Endometrial microvascular endothelial cells (primary cell): ENCODE measurements around the gene HOXA13. TPM values are rescaled to one million over a fixed set of nuclear protein-coding genes. Genes with fewer than 3 reads are reported as not detected.

Source experiments
- in situ Hi-C: cut with HindIII; loops from 2 replicates; pipeline ENCODE4 v1.10.0; 2017; ENCODE audit warnings: low sequenced_read_pairs, low pct_unique_long_range_greater_than_20kb; ENCODE audit errors: inconsistent ontology term
- total RNA-seq: library from RNA; depleted of rRNA; stranded (reverse); fragments of >200 nt; gene quantifications from one replicate; pipeline ENCODE4 v1.2.3, GENCODE V29; 2015; ENCODE audit errors: inconsistent ontology term

HOXA13 gene
- total RNA-seq, 1 donor from 2014 or later: 0.09 TPM

DNA sequence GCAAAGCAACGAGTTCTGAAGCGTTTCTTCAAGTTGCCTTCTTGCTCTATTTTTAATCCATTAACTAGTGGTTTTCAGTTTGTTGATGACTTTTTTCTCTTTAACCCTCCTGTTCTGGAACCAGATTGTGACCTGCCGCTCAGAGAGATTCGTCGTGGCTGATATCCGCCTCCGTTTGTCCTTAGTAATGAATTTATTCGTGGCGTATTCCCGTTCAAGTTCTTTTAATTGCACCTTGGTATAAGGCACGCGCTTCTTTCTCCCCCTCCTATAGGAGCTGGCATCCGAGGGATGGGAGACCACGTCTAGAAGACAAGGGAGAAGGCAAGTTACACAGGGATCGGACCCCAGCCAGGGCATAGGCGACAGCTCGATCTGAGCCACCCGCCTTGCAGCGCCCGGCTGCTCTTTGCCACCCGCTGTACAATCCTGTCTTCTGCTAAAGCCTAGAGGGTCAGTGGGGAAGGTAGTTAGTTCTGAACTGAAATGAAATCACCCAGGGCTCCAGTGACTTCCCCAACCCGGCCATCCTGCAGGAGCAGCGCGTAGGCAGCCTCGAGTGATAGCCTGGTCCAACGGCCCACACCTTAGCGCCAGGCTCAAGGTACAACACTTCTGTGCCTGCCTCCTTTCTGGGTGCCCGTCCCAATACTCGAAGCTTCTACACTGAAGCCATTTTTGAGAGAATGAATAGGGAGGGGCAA lies 1.6 kb downstream of the HOXA13 start:
- in situ Hi-C loops: no loop called here

GRCh38 chr7:27197137-27198042 lies 2.5 kb downstream of the HOXA13 start:
- in situ Hi-C loops: no loop called here

GRCh38 chr7:27196287-27196767 lies 3.6 kb downstream of the HOXA13 start:
- in situ Hi-C loops: no loop called here

GRCh38 chr7:27194686-27195379 lies 5.1 kb downstream of the HOXA13 start:
- in situ Hi-C loops: no loop called here

DNA sequence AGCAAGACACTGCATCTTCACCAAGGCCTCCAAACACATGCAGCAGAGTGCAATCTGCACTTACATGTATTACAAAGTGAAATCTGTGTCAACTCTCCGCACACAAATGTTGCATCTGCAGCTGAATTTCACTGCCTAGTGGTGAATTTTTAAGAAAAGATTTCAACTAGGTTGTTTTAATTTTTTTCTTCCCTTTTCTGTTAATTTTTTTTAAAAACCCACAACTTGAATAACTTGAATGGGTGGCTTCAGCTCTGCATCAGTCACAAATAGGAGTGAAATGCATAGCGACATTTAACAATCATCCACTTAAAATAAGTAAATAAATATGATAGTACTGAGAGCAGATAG lies 5.9 kb downstream of the HOXA13 start:
- in situ Hi-C loops: no loop called here

DNA sequence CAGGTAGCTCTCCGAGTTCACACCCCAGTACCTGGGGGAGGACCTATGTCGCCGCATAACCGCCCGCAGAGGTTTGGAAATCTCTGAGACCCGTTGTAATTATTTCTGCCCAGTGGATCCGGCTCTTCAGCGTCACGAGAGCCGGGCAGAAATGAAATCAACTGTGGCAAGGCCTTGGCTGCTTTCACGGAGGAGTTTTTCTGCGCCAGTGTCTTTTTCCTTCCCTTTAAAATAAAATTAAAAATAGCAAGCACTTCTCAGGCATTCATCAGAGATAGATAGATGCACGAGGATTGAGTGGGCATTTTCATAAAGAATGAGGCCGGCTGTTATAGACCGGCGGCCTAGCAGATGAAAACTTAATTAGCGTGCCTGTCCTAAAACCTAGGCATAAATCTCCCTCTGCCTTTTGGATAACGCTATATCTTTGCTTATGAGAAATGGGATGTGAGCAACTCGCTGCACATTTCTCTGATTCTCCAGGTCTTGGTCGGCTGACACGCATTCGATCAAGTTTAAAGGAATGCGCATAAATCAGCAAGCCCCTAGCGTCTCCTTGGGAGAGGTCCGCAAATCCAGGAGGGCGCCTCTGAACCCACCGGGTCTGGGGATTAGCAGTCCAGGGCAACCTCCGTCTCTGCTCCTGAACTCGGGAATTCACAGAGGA lies 6.4 kb downstream of the HOXA13 start:
- in situ Hi-C loops: no loop called here

GRCh38 chr7:27192546-27193334 lies 7.2 kb downstream of the HOXA13 start:
- in situ Hi-C loops: no loop called here

DNA sequence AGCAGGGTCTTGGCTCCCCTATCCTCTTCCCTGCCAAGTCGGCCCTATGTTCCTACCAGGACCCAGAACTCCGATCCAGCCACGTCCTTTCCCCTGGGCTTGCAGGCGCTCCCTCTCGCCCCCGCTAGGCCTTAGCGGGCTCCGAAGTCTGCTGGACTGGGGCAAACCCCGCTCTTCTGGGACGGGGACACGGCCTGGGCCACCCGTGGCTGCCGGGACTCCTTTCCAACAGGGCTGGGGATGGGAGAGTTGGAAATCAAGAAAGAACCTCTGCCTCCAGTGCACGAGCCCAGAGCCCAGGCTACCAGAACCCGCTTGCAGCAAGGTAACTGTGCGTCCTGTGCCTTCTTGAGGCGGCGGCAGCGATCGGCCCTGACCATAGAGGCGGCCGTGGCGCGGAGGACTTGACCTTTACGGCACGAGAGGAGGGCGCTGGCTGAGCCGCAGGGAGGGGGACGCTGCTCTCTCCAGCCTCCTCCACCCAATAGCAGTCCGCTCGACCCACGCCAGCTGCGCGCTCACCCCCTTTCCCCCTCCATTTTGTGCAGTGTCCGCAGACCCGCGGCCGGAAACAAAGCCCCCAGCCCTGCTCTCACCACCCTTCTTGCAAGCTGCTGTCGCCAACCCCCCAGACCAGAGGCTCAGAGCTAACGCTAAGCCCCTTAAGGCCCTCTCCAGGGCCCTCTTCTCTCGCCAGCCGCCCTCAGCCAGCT lies 7.9 kb downstream of the HOXA13 start:
- in situ Hi-C loops: no loop called here

DNA sequence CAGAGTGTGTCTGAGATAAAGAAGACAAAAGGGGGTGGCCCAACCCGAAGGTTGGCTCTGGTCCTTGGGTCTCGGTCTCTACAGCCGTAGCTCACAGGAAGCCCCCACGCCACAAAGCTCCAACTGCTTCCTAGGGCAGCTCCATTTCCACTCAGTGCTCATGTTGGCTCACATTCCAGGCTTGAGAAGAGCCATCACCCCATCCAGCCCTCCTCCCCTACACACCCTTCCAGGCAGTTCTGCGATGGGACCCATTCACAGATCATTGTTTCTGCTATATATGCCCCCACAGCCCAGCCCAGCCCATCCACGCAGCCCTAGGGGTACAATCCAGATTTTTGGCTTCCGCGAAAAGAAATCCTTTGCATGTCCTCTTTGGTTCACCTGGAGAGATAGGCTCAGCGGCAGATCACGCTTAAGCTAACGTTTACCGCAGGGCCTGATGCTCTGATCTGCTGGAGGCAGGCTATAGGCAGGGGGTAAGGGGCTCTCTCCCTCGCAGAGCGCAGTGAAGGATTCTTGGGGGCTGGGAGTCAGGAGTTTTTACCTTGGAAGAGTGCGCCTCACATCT lies 8.6 kb downstream of the HOXA13 start:
- in situ Hi-C loops: no loop called here

DNA sequence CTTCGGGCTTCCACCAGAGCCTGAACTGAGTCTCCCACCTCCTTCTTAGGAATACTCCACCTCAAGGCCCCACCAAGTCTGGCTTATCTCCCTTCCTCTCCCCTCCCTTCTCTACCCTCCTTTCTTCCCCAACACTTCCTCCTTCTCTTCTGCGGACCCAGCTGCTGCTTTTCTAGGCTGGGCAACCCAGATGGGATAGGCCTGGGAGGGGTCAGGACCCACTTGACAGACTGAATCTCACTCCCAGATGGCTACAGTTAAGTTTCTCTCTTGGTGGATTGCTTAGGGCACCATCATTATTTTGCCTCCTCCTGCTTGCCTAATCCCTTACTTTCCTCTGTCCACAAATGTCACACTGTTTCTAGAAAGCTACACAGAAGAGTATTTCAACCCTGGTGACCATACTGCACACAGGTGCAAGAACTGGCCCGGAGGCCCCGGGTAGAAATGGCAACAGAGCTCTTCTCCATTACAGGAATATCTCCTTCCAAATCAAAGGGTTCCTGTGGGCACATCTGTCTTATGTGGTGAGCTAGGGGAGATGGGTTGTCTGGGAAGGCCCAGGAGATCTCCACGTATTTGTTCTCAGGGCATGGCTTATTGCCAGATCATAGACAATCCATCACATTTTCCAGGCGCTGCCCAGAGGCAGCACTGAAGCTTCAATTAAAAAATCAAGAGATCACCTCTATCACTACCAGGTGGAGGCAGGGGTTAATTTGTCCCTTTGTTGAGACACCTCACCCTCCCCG lies 9.7 kb downstream of the HOXA13 start:
- in situ Hi-C loops: no loop called here

GRCh38 chr7:27189295-27189996 lies 10.4 kb downstream of the HOXA13 start:
- in situ Hi-C loops: no loop called here

DNA sequence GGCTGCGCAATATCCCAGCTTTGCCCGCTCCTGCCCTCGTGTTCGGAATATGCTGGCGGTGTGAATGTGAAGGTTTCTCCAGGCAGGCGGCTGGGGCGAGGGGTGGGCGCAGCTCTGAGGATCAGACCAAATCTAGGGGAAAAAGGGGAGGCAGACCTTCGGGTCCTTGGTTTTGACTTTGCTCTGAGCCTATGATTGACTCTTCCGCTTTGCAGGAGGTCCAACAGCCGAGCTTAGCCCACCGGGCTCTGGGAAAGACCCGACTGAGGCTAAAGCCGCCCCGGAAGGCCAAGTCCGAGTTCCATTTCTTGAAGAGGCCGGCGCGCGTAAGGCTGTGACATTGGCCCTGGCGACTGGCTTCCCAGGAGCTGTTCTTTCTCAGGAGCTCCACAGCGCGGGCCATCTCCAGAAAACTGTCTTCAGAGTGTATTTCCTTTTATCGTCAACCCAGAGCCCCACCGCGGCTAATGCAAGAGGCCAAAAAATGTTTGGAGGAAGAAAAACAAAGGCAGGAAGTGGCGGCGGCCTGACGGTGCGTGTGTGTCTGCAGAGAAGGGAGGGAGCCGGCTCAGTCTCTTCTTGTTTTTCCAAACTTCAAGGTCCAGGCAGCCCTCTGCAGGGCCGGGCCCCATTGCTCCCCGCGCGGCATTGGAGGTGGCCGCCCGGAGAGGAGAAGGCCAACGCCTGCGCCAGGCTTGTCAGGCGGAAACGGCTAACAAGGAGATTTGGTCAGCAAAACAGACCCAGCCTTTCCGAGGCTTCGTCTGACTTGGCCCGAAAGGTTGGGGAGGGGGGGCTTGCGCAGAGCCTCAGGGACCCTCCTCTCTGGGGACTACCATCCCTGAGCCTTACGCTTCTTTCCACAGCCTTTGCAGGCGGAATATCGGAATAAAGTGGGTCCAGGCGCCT lies 11.3 kb downstream of the HOXA13 start:
- in situ Hi-C loops: no loop called here

DNA sequence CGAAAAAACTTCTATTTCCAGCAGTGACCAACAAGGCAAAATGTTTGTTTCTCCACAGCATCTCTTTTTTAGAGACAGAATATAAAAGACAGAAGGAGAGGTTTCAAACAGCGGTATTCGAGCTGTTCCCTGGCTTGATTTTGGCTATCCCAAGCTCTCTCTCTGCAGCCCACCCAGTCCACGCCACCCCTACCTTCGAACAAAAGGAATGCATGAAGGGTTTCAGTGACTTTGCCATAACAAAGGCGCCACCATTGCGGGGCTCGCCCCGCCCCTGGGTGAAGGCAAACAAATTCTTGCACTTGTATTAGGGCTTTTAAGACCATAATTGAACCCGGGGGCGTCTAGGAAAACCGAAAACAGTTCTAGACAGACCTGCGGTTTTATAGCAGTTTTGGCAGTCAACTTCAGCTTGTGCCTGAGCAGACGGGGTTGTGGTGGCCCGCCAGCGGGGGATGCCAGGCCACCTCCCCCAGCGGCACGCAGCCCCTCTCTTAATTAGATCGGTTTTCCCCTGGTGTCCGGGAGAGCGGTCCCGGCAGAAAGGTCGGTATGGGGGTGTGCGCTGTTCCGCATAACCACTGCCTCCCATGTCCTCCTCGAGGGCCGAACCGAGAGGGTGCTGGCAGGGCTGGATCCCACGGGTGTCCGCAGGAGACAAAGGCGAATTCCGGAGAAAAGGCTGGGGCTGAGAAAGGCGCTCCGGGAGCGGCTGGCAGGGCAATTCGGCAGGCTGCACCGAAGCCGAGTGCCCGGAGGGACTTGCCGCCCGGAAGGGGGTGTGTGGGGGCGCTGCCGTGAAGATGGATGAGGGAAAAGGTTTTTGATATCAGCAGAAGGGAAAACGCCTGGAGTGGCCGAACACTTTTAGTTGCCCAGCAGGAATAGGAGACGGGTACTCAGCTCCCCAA lies 12.2 kb downstream of the HOXA13 start:
- in situ Hi-C loops: no loop called here

DNA sequence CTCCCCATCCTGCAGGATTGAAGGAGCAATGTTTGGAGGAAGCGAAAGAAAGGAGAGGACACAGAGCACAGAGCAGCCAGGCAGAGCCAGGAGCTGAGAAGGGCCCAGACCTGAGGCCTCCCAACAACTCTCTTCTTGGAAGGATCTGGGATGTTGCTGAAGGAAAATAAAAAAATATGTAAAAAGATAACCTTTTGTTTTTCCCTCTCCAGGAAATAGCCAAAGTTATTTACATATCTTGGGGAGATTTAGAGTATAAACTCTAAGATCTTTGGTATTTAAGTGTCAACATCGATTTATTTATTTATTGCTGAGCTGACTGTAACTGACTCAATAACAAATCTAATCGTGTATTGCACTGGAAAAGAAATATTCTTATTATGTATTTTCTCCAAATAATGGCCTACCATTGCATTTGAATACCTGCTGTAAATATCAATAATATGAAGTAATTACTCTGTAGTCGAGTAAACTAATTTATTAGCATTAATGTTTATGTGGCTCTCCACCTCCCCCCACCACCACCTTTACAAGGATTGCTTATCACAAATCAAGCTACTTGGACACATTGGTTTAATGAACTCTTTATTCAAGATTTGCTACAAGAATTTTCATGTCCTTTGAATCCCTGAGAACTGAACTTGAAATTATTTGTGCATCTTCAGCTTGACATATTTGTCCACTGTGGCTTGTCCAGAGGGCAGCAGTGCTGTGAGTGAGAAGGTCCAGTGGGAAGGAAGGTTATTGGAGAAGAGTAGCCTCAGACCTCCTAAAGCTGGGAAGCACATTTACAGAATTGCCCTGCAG lies 13.0 kb downstream of the HOXA13 start:
- in situ Hi-C loops: no loop called here
